ENCODE measurements around the gene SPTLC1.
"Not testable (repeated sequence)": the region's sequence is repeated elsewhere in the genome, so short reads cannot be mapped to it uniquely, and the experiment has no call there.

SPTLC1 gene

DNA sequence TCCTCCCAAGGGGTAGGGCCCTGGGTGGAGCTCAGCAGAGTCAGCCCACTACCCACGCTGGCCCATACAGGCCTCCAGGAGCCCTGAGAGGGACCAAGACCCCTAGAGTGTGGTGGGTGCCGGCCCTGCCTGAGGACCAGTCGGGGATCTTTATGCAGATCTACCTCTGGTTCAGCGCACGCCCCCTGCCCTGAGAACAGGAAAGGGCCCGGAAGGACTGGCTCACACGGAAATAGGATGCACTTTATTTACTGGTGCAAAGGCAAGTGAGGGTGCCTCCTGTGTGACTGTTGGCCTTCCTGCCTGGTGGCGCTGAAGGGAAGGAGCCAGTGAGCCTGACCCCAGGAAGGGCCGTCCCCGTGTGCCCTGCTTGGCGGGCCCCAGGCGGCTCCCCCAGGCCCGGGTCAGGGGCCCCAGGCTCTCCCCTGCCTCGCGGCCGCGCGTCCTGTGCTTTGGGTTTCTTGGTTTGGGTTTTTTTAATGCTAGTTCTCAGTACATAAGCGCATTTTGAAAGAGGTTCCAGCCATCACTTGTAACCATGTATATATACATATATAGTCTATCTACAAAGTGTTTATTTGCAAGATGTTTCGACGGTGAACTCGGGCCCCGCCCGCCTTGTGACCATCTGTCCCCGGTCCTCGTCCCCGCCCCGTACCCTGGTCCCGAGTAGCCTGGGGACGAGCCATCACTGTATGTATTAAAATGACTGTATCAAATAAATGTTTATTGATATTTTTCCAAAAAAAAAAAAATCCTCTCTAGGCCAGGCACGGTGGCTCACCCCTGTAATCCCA, 88.8 kb downstream of the SPTLC1 start:
- no peak for DNase-seq

GRCh38 chr9:92021785-92022541, 93.2 kb downstream of the SPTLC1 start:
- DNase-seq, result not testable (repeated sequence)

DNA sequence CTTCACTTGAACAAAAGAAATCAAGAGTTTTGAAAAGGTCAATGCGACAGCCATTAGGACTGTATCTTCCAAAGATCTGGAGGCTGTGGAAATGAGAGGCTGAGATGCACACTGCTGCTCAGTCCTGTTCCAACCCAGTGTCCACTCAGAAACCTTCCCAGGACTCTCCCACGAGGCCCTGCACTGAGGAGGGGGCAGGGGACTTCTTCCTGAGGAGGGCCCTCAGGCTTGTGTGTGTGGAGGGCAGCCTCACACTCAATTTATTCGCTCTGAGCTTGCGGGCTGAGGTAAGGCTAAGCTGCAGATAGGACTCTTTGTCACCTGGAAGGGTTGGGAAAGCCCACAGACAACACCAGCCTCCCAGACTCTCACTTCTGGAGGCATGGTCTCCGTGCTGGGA, 95.6 kb downstream of the SPTLC1 start:
- DNase-seq, result no peak

DNA sequence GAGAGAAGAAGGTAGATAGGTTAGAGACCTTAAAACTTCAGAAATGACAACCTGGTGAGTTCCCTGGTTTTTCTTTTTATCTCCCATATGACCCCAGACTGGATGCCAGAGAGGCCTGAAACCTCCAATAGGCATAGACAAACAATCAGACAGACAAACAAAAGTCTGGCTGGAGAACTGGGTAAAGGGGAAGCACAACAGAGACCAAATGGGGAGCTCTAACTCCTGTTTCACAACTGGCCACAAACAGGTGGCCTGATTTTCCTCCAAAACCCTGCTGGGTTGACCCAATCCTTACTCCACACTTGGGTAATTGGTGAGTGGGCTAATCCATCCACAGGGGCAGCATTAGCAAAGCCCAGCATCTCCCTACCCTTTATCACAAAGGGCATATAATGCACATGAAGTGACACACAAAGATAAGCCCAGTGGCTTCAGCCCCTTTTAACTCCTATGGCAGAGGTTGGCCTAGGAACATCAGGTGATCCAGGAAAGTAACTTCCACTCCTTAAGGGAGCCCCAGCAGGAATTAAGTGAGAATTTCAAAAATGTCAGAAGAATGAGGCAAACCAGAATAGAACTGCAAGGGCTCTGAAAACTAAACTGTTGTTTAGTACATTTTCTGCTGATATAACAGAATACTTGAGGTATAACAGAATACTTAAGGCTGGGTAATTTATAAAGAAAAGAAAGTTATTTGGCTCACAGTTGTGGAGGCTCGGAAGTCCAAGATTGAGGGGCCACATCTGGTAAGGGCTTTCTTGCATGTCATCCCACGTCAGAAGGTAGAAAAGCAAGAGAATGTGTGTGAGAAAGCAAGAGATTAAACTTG, 104.3 kb downstream of the SPTLC1 start:
- DNase-seq, result no peak

GRCh38 chr9:92010253-92010652, 105.0 kb downstream of the SPTLC1 start:
- not testable (repeated sequence) for DNase-seq

DNA sequence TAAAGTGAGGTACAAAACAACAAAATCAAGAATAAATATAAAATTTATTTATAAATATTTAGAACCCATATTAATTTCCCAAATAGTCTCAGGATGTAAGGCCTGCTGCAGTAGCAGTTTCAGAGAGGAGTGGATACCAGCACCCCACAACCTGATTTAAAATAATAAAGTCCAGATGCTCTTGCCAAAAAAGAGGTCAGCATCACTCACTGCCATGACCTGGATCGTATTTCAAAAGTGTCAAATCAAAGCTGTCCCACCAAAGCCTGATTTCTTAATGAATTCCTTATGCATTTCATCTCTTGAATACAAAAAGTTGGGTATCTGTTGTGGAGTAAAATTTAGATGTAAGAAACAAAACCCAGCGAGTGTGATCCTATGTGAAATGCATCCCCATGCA, 107.2 kb downstream of the SPTLC1 start:
- no peak for DNase-seq

GRCh38 chr9:92004045-92004392, 111.2 kb downstream of the SPTLC1 start:
- no peak for DNase-seq

- DNase-seq, result no peak
Observed at GRCh38 chr9:92003308-92004044, 111.7 kb downstream of the SPTLC1 start.

DNA sequence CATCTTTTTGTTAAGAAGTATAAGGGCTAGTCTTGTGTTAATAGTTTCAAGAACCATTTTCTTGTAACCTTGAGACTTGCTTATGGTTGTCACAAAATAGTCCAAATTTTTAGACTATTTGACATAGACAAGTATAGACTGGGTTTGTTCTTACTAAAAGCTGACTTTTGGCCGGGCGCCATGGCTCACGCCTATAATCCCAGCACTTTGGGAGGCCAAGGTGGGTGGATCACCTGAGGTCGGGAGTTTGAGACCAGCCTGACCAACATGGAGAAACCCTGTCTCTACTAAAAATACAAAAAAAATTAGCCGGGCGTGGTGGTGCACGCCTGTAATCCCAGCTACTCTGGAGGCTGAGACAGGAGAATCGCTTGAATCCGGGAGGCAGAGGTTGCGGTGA, 113.3 kb downstream of the SPTLC1 start:
- DNase-seq, result not testable (repeated sequence)

DNA sequence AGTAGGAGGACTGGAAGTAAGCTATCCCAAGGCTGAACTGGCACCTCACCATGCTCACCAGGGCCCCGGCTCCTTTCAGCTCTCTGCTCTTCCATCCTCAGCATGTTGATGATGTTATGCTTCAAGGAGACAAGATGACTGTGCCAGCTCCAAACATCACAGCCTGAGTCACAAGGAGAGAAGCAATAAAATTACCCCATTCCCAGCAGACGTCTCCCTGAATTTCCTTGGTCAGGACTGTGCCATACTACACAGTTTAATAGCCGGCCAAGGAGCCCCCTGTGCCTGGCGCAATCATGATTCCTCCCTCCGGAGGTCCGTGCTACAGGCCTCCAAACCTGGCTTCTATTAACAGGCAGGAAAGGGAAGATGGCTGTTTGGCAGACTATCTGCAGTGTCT, 114.0 kb downstream of the SPTLC1 start:
- DNase-seq, result no peak

- no peak for DNase-seq
Observed at GRCh38 chr9:91995000-91995655, 120.1 kb downstream of the SPTLC1 start.

DNA sequence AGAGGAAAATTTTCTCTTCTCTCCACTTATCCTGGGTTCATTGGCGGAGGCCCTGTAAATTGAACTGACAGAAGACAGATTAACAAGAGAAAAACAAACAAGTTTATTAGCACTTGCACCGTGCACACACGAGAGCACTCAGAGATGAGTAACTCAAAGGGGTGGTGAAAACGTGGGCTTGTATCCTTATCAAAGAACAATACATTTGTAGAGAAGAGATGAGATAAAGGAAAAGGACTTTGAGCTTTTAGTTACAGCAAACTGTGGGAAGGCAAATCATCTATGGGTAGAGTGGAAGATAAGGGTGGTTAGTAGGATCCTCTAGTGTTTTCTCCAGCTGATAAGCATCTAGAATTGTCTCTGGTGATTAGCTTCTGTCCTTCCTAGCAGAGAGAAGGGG, 120.8 kb downstream of the SPTLC1 start:
- DNase-seq, result no peak

- DNase-seq, result no peak
Observed at GRCh38 chr9:91992461-91993041, 122.7 kb downstream of the SPTLC1 start.

GRCh38 chr9:91991721-91992341, 123.4 kb downstream of the SPTLC1 start:
- DNase-seq, result no peak

DNA sequence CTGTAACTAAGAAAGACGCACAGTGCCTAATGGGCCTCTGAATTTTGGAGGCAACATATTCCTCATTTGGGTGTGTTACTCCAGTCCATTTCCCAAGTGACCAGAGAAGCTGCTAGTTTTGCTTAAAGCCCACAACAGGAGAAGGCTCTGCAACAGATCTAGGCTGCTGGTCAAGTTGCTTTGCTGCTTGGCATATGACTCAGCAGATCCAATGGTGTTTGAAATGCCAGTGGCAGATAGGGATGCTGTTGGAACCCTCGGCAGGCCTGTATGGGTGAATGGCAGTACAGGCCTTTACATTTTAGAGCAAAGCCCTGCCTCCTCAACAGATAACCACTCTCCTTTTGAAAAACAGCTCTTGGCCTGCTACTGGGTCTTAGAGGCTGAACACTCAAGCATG, 129.0 kb downstream of the SPTLC1 start:
- DNase-seq, result no peak

- no peak for DNase-seq
Observed at GRCh38 chr9:91985692-91986091, 129.5 kb downstream of the SPTLC1 start.

All from activated CD4-positive, alpha-beta T cell treated with anti-CD3 and anti-CD28 coated beads, Interleukin-2, amount 50 U/mL, for 1 hour (primary cell).